HG02852 (cell line): ENCODE data around the gene ZNF322.

ENCODE experiments used
- ATAC-seq: cut with Tn5 transposase; IDR thresholded peaks from one replicate; pipeline ENCODE4 v1.9.1; 2021; ENCODE audit warnings: mild to moderate bottlenecking, moderate library complexity; ENCODE audit not compliant: unreplicated experiment

The ZNF322 gene

GRCh38 chr6:26613689-26614683 is 45.6 kb downstream of the ZNF322 start:
- no peak for ATAC-seq

- ATAC-seq, result no peak
Observed at GRCh38 chr6:26613201-26613600, 46.3 kb downstream of the ZNF322 start.

GRCh38 chr6:26611599-26611998 is 47.9 kb downstream of the ZNF322 start:
- ATAC-seq, result no peak

GRCh38 chr6:26609463-26609862 is 50.1 kb downstream of the ZNF322 start:
- ATAC-seq, result no peak

- no peak for ATAC-seq
Observed at GRCh38 chr6:26607434-26608230, 51.9 kb downstream of the ZNF322 start.

- no peak for ATAC-seq
Observed at GRCh38 chr6:26604797-26605196, 54.7 kb downstream of the ZNF322 start.

- no peak for ATAC-seq
Observed at GRCh38 chr6:26604026-26604425, 55.5 kb downstream of the ZNF322 start.

- no peak for ATAC-seq
Observed at GRCh38 chr6:26602262-26602661, 57.3 kb downstream of the ZNF322 start.

- no peak for ATAC-seq
Observed at GRCh38 chr6:26600759-26601158, 58.8 kb downstream of the ZNF322 start.

- ATAC-seq, result no peak
Observed at GRCh38 chr6:26599591-26599990, 60.0 kb downstream of the ZNF322 start.

GRCh38 chr6:26599134-26599533 is 60.4 kb downstream of the ZNF322 start:
- no peak for ATAC-seq

GRCh38 chr6:26598267-26598666 is 61.3 kb downstream of the ZNF322 start:
- no peak for ATAC-seq

GRCh38 chr6:26597821-26598220 is 61.7 kb downstream of the ZNF322 start:
- ATAC-seq, result no peak

GRCh38 chr6:26597389-26597766 is 62.2 kb downstream of the ZNF322 start:
- ATAC-seq, result no peak

GRCh38 chr6:26596579-26597388 is 62.8 kb downstream of the ZNF322 start, which contains the start of gene ABT1:
ABT1 (plus strand) TSS chr6:26596953; CDS start chr6:26596983, 30 bp downstream.
- peak; percentile 77 for ATAC-seq

GRCh38 chr6:26595669-26596269 is 63.8 kb downstream of the ZNF322 start:
- ATAC-seq, result peak; percentile 54

GRCh38 chr6:26594730-26595632 is 64.6 kb downstream of the ZNF322 start:
- ATAC-seq, result no peak

- ATAC-seq, result no peak
Observed at GRCh38 chr6:26594131-26594498, 65.4 kb downstream of the ZNF322 start.
